Right ventricle myocardium superior (tissue), 1 donor: ENCODE results near the gene PRSS8. TPM values are rescaled to one million over a fixed set of nuclear protein-coding genes. Genes with fewer than 3 reads are reported as not detected.

Experiments used
- ATAC-seq: fragments of 200-7000 bp; cut with Tn5 transposase; one replicate; pipeline ENCODE4 v1.9.1; 2020; ENCODE audit warnings: mild to moderate bottlenecking; ENCODE audit not compliant: poor library complexity
- DNase-seq: peaks from one replicate; pipeline ENCODE4 v3.0.0-alpha.2; 2020
- intact Hi-C: fragments of 100-400 bp; cut with DNase I; formaldehyde crosslinking; loops from one replicate; pipeline ENCODE4 v1.11.2; 2022
- total RNA-seq: library from RNA; stranded (reverse); fragmentation: NEBNext Ultra II Directional; extraction: Animal tissue kit (Norgen Biotek cat#: 25700); gene quantifications from one replicate; pipeline ENCODE4 v1.2.1, GENCODE V29; 2021
- donor health status: DM: no; HTN: yes; CAD: no; lungs with severe emphysema.

Gene PRSS8
- total RNA-seq, 1 donor from 2014 or later, result not detected

DNA sequence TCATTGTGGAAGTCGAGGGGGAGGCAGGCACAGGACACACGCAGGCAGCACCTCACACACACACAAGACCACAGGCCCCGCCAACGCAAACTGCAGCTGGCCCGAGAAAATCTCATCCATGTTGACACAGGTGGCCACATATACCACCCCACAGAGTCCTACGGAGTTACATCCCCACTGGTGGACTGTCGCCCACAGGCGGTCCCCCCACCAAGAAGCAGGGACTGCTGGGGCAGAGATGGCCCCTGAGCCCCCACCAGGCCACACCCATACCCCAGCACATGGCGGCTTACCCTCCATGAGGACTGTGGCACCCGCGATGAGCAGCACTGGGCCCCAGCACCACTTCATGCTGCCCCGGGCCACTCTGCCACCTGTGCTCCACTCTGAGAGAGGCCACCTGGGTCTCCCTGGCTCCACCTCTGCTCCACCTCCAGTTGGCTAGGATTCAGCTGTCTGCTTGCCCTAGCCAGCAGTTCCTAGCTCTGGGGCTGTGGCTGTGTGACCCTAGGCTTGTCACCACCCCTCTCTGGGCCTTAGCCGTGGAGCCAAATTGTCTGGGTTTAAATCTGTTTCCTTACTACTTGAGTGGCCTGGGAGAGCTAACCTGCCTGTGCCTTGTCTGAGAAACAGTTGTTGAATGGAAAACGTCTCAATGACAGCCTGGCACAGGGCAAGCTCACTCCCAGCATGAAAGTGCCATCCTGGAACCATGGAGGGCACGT, 46.9 kb downstream of the PRSS8 start, which contains the start of gene PRSS53:
TSS of gene PRSS53 (minus strand) at position 485 of the 725 bp plus-strand sequence. CDS start at position 351, 134 bp downstream.
- intact Hi-C loops, result no loop called here
- ATAC-seq (no peak), DNase-seq (no peak)

GRCh38 chr16:31087971-31088370, 47.6 kb downstream of the PRSS8 start:
- DNase-seq, result no peak
- ATAC-seq, result no peak
- intact Hi-C loops, result no loop called here

DNA sequence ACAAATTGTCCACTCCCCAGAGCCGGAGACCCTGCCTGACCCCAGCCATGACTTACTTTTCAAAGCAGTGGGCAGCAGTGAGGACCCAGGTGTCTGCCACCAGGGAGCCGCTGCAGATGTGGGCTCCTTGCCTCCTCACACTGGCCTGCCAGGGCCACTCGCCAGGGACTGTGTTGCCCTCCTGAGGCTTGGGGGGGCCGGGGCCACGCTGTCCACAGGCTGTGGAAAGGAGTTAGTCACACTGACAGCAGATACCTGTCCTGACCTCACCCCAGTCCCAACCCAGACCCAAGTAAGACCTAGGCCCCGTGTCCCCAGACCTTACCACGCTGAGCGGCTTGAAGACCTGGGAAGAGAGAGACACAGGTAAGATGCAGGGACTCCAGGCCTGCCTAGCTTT, 48.0 kb downstream of the PRSS8 start:
- intact Hi-C loops, result no loop called here
- DNase-seq, result no peak
- no peak for ATAC-seq

- DNase-seq (no peak), ATAC-seq (no peak)
- intact Hi-C loops, result no loop called here
Observed at GRCh38 chr16:31086629-31086906, 49.0 kb downstream of the PRSS8 start.

DNA sequence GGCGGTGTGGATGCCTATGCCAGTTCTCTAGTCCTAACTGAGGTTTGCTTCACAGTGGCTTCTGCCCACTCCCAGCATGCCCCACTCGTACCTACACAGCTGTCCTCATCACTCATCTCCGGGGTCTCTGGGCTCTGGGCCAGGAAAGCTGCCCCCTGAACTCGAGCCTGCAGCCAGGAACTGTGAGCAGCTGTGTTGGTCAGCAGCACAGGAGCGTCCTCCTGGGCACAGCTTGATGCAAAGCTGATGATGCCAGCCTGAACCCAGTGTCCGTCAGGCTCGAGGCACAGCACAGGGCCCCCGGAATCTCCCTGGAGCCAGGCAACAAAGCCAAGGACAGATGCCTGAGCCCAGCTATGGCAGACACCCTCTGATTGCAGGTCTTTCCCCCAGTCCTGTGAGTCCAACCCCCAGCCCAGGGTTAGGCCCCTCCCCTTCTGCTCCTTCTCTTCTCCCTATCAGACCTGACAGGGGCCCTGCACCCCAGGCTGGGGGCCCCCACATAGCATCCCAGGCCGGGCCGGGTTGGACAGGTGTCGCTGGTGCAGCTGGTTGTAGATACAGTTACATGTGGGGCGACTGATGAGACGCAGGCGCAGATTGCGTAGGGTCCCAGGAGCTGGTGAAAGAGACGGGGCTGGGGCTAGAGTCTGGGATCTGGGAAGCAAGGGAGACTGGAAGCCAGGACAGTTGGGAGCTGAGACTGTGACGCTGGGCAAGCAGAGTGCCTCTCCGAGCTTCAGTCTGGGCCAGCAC, 49.5 kb downstream of the PRSS8 start:
- no peak for DNase-seq
- intact Hi-C loops, result no loop called here
- ATAC-seq, result no peak

DNA sequence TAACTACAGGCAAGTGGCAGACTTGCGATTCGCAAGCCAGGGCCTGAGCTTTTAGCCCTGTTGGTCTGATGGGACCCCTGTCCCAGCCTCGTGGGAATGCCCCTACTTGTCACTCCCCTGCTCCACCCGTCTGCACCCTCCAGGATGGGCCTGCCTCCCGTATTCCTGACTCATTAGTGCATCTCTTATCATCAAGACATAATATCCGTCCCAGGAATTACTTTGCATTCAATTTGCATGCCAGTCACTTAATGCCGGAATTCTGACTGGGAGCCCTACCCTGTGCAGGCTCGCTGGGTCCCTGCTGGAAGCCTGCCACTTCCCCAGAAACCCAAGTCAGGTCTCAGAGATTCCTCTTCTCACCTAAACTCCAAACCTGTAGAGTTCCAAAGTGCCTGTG, 50.1 kb downstream of the PRSS8 start:
- DNase-seq, result no peak
- intact Hi-C loops, result no loop called here
- no peak for ATAC-seq

DNA sequence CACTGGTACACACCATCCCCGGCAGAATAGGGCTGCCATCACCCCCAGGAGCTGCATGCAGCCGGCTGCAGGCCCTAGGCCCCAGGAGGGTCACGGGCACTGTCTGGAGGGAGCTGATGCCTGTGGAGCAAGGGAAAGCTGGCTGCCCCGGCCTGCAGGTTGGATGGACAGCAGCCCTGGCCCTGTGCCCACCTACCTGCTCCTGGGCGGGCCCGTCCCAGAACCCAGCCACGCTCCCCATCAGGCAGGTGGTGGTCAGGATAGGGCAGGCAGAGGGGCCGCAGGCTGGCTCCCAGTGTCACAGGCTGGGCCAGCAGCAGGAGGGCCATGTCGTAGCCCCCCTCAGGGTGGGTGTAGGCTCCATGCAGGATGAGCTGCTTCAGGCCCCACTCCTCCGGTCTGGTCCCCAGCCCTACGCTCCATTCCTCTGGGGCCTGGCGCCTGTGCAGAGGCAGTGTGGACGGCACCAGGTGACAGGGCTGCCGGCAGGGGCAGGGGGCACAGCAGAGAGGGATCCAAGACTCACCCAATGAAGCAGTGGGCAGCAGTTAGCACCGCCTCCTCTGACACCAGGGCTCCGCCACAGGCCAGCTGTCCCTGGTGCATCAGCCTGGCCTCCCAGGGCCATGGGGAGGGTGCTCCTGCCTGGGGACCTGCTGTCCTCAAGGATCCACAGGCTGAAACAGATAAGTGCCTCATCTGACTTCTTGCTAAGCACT, 50.8 kb downstream of the PRSS8 start:
- DNase-seq, result no peak
- ATAC-seq, result no peak
- intact Hi-C loops, result no loop called here

GRCh38 chr16:31083981-31084380, 51.5 kb downstream of the PRSS8 start:
- DNase-seq (no peak), ATAC-seq (no peak)
- intact Hi-C loops, result no loop called here

DNA sequence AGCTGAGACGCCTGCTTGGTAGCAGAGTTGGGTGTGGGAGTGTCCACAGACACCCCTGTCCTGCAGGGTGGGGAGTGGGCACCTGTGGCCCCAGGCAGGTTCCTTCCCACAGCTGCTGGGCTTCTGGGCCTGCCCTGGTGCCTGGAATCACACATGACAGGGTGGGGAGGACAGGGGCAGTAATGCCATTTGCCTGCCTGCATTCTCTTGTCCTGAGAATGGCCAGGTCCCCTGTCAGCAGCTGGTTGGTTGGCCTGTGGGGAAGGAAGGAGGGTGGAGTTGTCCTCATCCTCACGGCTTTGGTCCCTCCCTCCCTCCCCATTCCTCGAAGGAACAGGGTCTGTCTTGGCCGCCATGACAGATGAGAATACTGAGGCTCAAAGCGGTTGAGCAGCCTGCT, 52.0 kb downstream of the PRSS8 start:
- intact Hi-C loops, result no loop called here
- ATAC-seq, result no peak
- no peak for DNase-seq

DNA sequence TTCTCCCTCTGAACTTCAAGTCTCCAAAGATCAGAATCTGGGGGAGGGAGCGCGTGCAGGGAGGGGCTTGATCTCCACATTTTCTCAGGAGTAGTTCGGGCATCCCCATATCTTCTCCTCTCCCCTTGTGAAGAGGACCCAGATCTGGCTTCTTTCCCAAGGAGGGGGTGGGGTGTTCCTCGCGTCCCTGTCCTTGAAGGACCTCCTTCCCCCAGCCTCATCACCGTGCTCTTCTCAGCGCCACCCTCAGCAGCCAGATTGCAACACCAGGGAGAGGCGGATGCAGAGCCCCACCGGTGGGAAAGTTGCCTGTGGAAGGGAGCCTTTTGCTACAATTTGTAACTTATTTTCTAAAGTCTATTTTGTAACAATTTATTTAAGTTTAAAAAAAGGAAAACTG, 52.4 kb downstream of the PRSS8 start:
- no peak for DNase-seq
- intact Hi-C loops, result no loop called here

DNA sequence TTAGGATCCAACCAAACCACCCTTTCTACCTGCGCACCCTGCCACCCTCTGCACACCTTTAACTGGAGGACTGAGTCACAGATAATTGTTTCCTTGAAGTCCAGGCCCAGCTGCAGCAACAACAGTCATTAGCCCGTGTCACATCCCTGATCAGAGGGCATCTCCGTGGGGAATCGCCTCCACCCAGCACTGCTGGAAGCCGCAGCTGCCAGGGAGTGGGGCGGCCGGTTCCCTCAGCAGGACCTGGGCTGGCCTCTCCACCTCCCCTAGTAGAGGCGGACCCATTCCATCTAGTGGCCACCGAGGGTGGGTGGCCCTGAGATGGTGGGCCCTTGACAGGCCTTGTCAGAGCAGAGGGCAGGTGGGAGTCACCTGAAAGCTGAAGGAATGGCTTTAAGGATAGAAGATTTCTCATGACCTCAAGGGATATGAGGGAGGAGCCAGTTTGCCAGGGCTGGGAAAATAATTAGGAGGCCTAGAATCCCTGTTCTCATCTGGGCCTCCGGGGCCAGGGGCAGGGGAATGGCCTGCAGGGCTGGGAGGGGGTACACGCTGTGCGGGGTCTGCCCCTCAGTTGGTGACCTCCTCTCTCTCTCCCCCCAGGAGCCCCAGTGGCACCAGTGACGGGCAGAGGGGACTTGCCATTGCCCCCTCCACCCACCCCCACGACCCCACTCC, 53.0 kb downstream of the PRSS8 start:
- intact Hi-C loops, result no loop called here
- DNase-seq (no peak), ATAC-seq (no peak)

More for the DNA sequence above, 52.4 kb downstream of the PRSS8 start:
- ATAC-seq, result no peak

Other genes starting within 250 kb of the PRSS8 start
- 28.8 TPM for gene BCL7C, start 241.7 kb downstream of the PRSS8 start, total RNA-seq
- gene CTF1, start 239.1 kb downstream of the PRSS8 start, total RNA-seq, result 6.5 TPM
- 4.7 TPM for gene FBXL19, start 212.2 kb downstream of the PRSS8 start, total RNA-seq
- 9.5 TPM for gene ORAI3, start 186.7 kb downstream of the PRSS8 start, total RNA-seq
- gene SETD1A, start 178.0 kb downstream of the PRSS8 start, total RNA-seq, result 6.9 TPM
- 6.7 TPM for gene HSD3B7, start 150.5 kb downstream of the PRSS8 start, total RNA-seq
- 0.48 TPM for gene STX1B, start 125.1 kb downstream of the PRSS8 start, total RNA-seq
- 39.5 TPM for gene STX4, start 102.2 kb downstream of the PRSS8 start, total RNA-seq
- 4.4 TPM for gene ZNF668, start 61.5 kb downstream of the PRSS8 start, total RNA-seq
- 8.3 TPM for gene ZNF646, start 61.3 kb downstream of the PRSS8 start, total RNA-seq
- gene PRSS53, start 46.8 kb downstream of the PRSS8 start, total RNA-seq, result 0.81 TPM
- 40.0 TPM for gene VKORC1, start 40.9 kb downstream of the PRSS8 start, total RNA-seq
- 84.3 TPM for gene BCKDK, start 27.3 kb downstream of the PRSS8 start, total RNA-seq
- gene KAT8, start 18.1 kb downstream of the PRSS8 start, total RNA-seq, result 60.3 TPM
- 2.2 TPM for gene PRSS36, start 14.3 kb upstream of the PRSS8 start, total RNA-seq
- 79.3 TPM for gene FUS, start 44.4 kb upstream of the PRSS8 start, total RNA-seq
- gene PYCARD, start 67.0 kb upstream of the PRSS8 start, total RNA-seq, result 8.2 TPM
- gene TRIM72, start 78.4 kb upstream of the PRSS8 start, total RNA-seq, result 0.70 TPM
- not detected for gene PYDC1, start 81.4 kb upstream of the PRSS8 start, total RNA-seq
- gene ITGAM, start 124.2 kb upstream of the PRSS8 start, total RNA-seq, result 8.6 TPM
- 1.2 TPM for gene ITGAX, start 219.4 kb upstream of the PRSS8 start, total RNA-seq